ENCODE data around the gene VIPR2. TPM values are rescaled to one million over a fixed set of nuclear protein-coding genes. Genes with fewer than 3 reads are reported as not detected.

Gene VIPR2
- total RNA-seq, 2 experiments from 2014 or later = 0.83 to 1.7 TPM

GRCh38 chr7:159066816-159067575 lies 77.7 kb downstream of the VIPR2 start:
- Mint-ChIP-seq H3K4me3 (no peak overlapping the region), H3K4me1 (ENCODE audit: low read depth) (peaks cover 25% of the 10 kb centered on the region), H3K27ac (no peak overlapping the region), H3K9me3 (no peaks in the 10 kb centered on the region), H3K27me3 (ENCODE audit: low read depth) (peaks cover 13% of the 10 kb centered on the region), H3K36me3 (ENCODE audit: low read depth) (no peaks in the 10 kb centered on the region)
- intact Hi-C loops (cut with micrococcal nuclease) = no loop called here
- CTCF ChIA-PET = no interaction called here
- DNase-seq = no peak

GRCh38 chr7:159065852-159066480 lies 78.7 kb downstream of the VIPR2 start:
- no peaks in the 10 kb centered on the region for H3K36me3 Mint-ChIP-seq (ENCODE audit: low read depth)
- no peak for DNase-seq
- peaks cover 21% of the 10 kb centered on the region for H3K4me1 Mint-ChIP-seq (ENCODE audit: low read depth)
- H3K27ac Mint-ChIP-seq = no peak overlapping the region
- intact Hi-C loops (cut with micrococcal nuclease) = no loop called here
- CTCF ChIA-PET = no interaction called here
- H3K27me3 Mint-ChIP-seq (ENCODE audit: low read depth) = peaks cover 13% of the 10 kb centered on the region
- no peak overlapping the region for H3K4me3 Mint-ChIP-seq
- no peaks in the 10 kb centered on the region for H3K9me3 Mint-ChIP-seq

- H3K4me3 Mint-ChIP-seq = no peak overlapping the region
These were observed 79.7 kb downstream of the VIPR2 start for GRCh38 chr7:159064816-159065510.

GRCh38 chr7:159064121-159064815 lies 80.4 kb downstream of the VIPR2 start:
- H3K9me3 Mint-ChIP-seq = no peaks in the 10 kb centered on the region
- CTCF ChIA-PET = no interaction called here
- intact Hi-C loops (cut with micrococcal nuclease) = no loop called here
- DNase-seq = no peak
- H3K4me3 Mint-ChIP-seq = no peak overlapping the region
- H3K36me3 Mint-ChIP-seq (ENCODE audit: low read depth) = no peaks in the 10 kb centered on the region
- peaks cover 8% of the 10 kb centered on the region for H3K4me1 Mint-ChIP-seq (ENCODE audit: low read depth)
- peaks cover 8% of the 10 kb centered on the region for H3K27me3 Mint-ChIP-seq (ENCODE audit: low read depth)
- no peak overlapping the region for H3K27ac Mint-ChIP-seq

More at GRCh38 chr7:159064816-159065510, 79.7 kb downstream of the VIPR2 start:
- no peaks in the 10 kb centered on the region for H3K36me3 Mint-ChIP-seq (ENCODE audit: low read depth)
- H3K4me1 Mint-ChIP-seq (ENCODE audit: low read depth) = peaks cover 14% of the 10 kb centered on the region
- intact Hi-C loops (cut with micrococcal nuclease) = no loop called here
- H3K9me3 Mint-ChIP-seq = no peaks in the 10 kb centered on the region
- no peak for DNase-seq
- no peak overlapping the region for H3K27ac Mint-ChIP-seq
- CTCF ChIA-PET = no interaction called here
- peaks cover 10% of the 10 kb centered on the region for H3K27me3 Mint-ChIP-seq (ENCODE audit: low read depth)

GRCh38 chr7:159063046-159063840 lies 81.4 kb downstream of the VIPR2 start:
- no peaks in the 10 kb centered on the region for H3K9me3 Mint-ChIP-seq
- CTCF ChIA-PET = interaction anchor here (0.7 kb wide), 1 partner anchor 368 kb away, joined by 3 read pairs; no protein-coding TSS in a partner anchor
- H3K27me3 Mint-ChIP-seq (ENCODE audit: low read depth) = peaks cover 5% of the 10 kb centered on the region
- no peak overlapping the region for H3K27ac Mint-ChIP-seq
- intact Hi-C loops (cut with micrococcal nuclease) = no loop called here
- DNase-seq = no peak
- no peaks in the 10 kb centered on the region for H3K36me3 Mint-ChIP-seq (ENCODE audit: low read depth)
- H3K4me1 Mint-ChIP-seq (ENCODE audit: low read depth) = peaks cover 2% of the 10 kb centered on the region
- no peak overlapping the region for H3K4me3 Mint-ChIP-seq

- Mint-ChIP-seq H3K4me1 (ENCODE audit: low read depth) (no peaks in the 10 kb centered on the region), H3K27me3 (ENCODE audit: low read depth) (peaks cover 5% of the 10 kb centered on the region), H3K4me3 (no peak overlapping the region), H3K36me3 (ENCODE audit: low read depth) (no peaks in the 10 kb centered on the region), H3K27ac (no peak overlapping the region), H3K9me3 (no peaks in the 10 kb centered on the region)
- intact Hi-C loops (cut with micrococcal nuclease) = no loop called here
- CTCF ChIA-PET = interaction anchor here (0.7 kb wide), 1 partner anchor 368 kb away, joined by 3 read pairs; no protein-coding TSS in a partner anchor
- no peak for DNase-seq
These were observed 82.1 kb downstream of the VIPR2 start for GRCh38 chr7:159062569-159062968.

- CTCF ChIA-PET = interaction anchor here (0.6 kb wide), 1 partner anchor 263 kb away, joined by 3 read pairs; no protein-coding TSS in a partner anchor
- Mint-ChIP-seq H3K27me3 (ENCODE audit: low read depth) (peaks cover 5% of the 10 kb centered on the region), H3K4me3 (no peak overlapping the region), H3K36me3 (ENCODE audit: low read depth) (no peaks in the 10 kb centered on the region), H3K9me3 (no peaks in the 10 kb centered on the region), H3K4me1 (ENCODE audit: low read depth) (no peaks in the 10 kb centered on the region), H3K27ac (no peak overlapping the region)
- no peak for DNase-seq
- intact Hi-C loops (cut with micrococcal nuclease) = no loop called here
These were observed 82.9 kb downstream of the VIPR2 start for GRCh38 chr7:159061674-159062212.

- DNase-seq = no peak
- Mint-ChIP-seq H3K36me3 (ENCODE audit: low read depth) (no peaks in the 10 kb centered on the region), H3K9me3 (no peaks in the 10 kb centered on the region), H3K27ac (no peak overlapping the region), H3K4me1 (ENCODE audit: low read depth) (no peaks in the 10 kb centered on the region), H3K4me3 (no peak overlapping the region), H3K27me3 (ENCODE audit: low read depth) (peaks cover 5% of the 10 kb centered on the region)
- CTCF ChIA-PET = interaction anchor here (0.6 kb wide), 1 partner anchor 262 kb away, joined by 3 read pairs; no protein-coding TSS in a partner anchor
- intact Hi-C loops (cut with micrococcal nuclease) = no loop called here
These were observed 83.5 kb downstream of the VIPR2 start for GRCh38 chr7:159061209-159061608.

GRCh38 chr7:159060440-159060839 lies 84.2 kb downstream of the VIPR2 start:
- Mint-ChIP-seq H3K27me3 (ENCODE audit: low read depth) (peaks cover 7% of the 10 kb centered on the region), H3K36me3 (ENCODE audit: low read depth) (no peaks in the 10 kb centered on the region), H3K9me3 (no peaks in the 10 kb centered on the region), H3K4me3 (no peak overlapping the region), H3K27ac (no peak overlapping the region), H3K4me1 (ENCODE audit: low read depth) (no peaks in the 10 kb centered on the region)
- CTCF ChIA-PET = no interaction called here
- DNase-seq = no peak
- intact Hi-C loops (cut with micrococcal nuclease) = no loop called here

GRCh38 chr7:159059629-159060028 lies 85.0 kb downstream of the VIPR2 start:
- Mint-ChIP-seq H3K27me3 (ENCODE audit: low read depth) (peaks cover 8% of the 10 kb centered on the region), H3K36me3 (ENCODE audit: low read depth) (no peaks in the 10 kb centered on the region), H3K9me3 (no peaks in the 10 kb centered on the region), H3K4me1 (ENCODE audit: low read depth) (no peaks in the 10 kb centered on the region), H3K27ac (no peak overlapping the region), H3K4me3 (no peak overlapping the region)
- intact Hi-C loops (cut with micrococcal nuclease) = no loop called here
- CTCF ChIA-PET = interaction anchor here (1.3 kb wide), 1 partner anchor 16 kb away, joined by 3 read pairs; no protein-coding TSS in a partner anchor
- DNase-seq = no peak

GRCh38 chr7:159057647-159058046 lies 87.0 kb downstream of the VIPR2 start:
- no peak overlapping the region for H3K27ac Mint-ChIP-seq
- no peaks in the 10 kb centered on the region for H3K36me3 Mint-ChIP-seq (ENCODE audit: low read depth)
- intact Hi-C loops (cut with micrococcal nuclease) = no loop called here
- peaks cover 8% of the 10 kb centered on the region for H3K27me3 Mint-ChIP-seq (ENCODE audit: low read depth)
- H3K4me3 Mint-ChIP-seq = no peak overlapping the region
- CTCF ChIA-PET = interaction anchor here (1.2 to 1.3 kb wide), 2 partner anchors 11 to 46 kb away, joined by 3 to 4 read pairs; no protein-coding TSS in a partner anchor
- no peak for DNase-seq
- no peaks in the 10 kb centered on the region for H3K9me3 Mint-ChIP-seq
- no peaks in the 10 kb centered on the region for H3K4me1 Mint-ChIP-seq (ENCODE audit: low read depth)
